Panc1 (cell line): ENCODE results near the gene C5. TPM values are rescaled to one million over a fixed set of nuclear protein-coding genes. Genes with fewer than 3 reads are reported as not detected.

Source experiments
- ATAC-seq: fragments of 200-7000 bp; cut with Tn5 transposase; 2 replicates; pipeline ENCODE4 v1.9.1; 2020; ENCODE audit warnings: mild to moderate bottlenecking, moderate library complexity
- BruUV-seq: library from RNA; stranded (reverse); fragments of 400-500 nt; replicated peaks from 2 replicates; lab custom pipeline; 2021; lab: Mats Ljungman, UMichigan
- CTCF ChIA-PET: fragments of 300-600 bp; sonication (Branson Sonifier 250); formaldehyde crosslinking; loops from one replicate; lab custom pipeline; 2022; ENCODE audit warnings: antibody characterized with exemption; lab: Charles Lee
- POLR2A ChIA-PET: fragments of 300-600 bp; sonication (Branson Sonifier 250); formaldehyde crosslinking; loops from one replicate; lab custom pipeline; 2022; ENCODE audit warnings: antibody characterized with exemption; lab: Charles Lee
- DNase-seq: peaks from one replicate; pipeline ENCODE4 v3.0.0-alpha.2; 2010; ENCODE audit warnings: low read depth, low spot score
- H3K27ac ChIP-seq: 2 replicates; pipeline ENCODE4 v1.5.1; 2011; ENCODE audit warnings: mild to moderate bottlenecking, low read length, inconsistent platforms
- H3K27me3 ChIP-seq: fragments of 200-500 bp; sonication (Bioruptor generic); 2 replicates; pipeline ENCODE4 v1.6.0; 2014; ENCODE audit warnings: low read length, inconsistent platforms; ENCODE audit not compliant: control insufficient read depth, insufficient read depth
- H3K36me3 ChIP-seq: fragments of 200-500 bp; sonication (Bioruptor generic); 2 replicates; pipeline ENCODE4 v1.5.1; 2014; ENCODE audit warnings: inconsistent platforms, mild to moderate bottlenecking, low read length, moderate library complexity; ENCODE audit not compliant: control insufficient read depth, insufficient read depth
- H3K4me1 ChIP-seq: 2 replicates; pipeline ENCODE4 v1.5.1; 2011; ENCODE audit warnings: inconsistent platforms, mild to moderate bottlenecking, low read length, moderate library complexity; ENCODE audit not compliant: control insufficient read depth, insufficient read depth
- H3K4me3 ChIP-seq, 2 experiments: 2 replicates each; pipeline ENCODE4 v1.5.1; 2011 to 2012; ENCODE audit warnings: low read depth in 2 of 2, low read length in 2 of 2, mild to moderate bottlenecking in 2 of 2, inconsistent platforms in 1 of 2, moderate library complexity in 1 of 2
- H3K9me3 ChIP-seq: fragments of 200-500 bp; sonication (Bioruptor generic); 2 replicates; pipeline ENCODE4 v1.5.1; 2014; ENCODE audit warnings: low read depth, mild to moderate bottlenecking, inconsistent platforms, low read length, moderate library complexity; ENCODE audit not compliant: control insufficient read depth, insufficient read depth
- CTCF ChIP-seq: fragments of 450-650 bp; IDR thresholded peaks from 2 replicates; pipeline ENCODE4 v1.5.1; 2017; ENCODE audit warnings: mild to moderate bottlenecking
- POLR2AphosphoS5 ChIP-seq: IDR thresholded peaks from 2 replicates; pipeline ENCODE4 v1.6.1; 2012; ENCODE audit warnings: mild to moderate bottlenecking, low read depth, low read length, moderate library complexity
- SIN3A ChIP-seq: IDR thresholded peaks from 2 replicates; pipeline ENCODE4 v1.6.1; 2012; ENCODE audit warnings: low read depth, mild to moderate bottlenecking, low read length, moderate library complexity, borderline replicate concordance; ENCODE audit not compliant: insufficient read depth
- TCF7L2 ChIP-seq: IDR thresholded peaks from 2 replicates; pipeline ENCODE4 v1.6.1; 2011; ENCODE audit warnings: mild to moderate bottlenecking, low read depth, low read length, inconsistent platforms
- in situ Hi-C: cut with HindIII; loops from 2 replicates; pipeline ENCODE4 v1.10.0; 2016; ENCODE audit warnings: low sequenced_read_pairs, low pct_unique_long_range_greater_than_20kb
- intact Hi-C: fragments of 100-400 bp; cut with micrococcal nuclease; formaldehyde crosslinking; loops from one replicate; pipeline ENCODE4 v1.10.0; 2022; ENCODE audit not compliant: unreplicated experiment
- total RNA-seq: library from RNA; stranded (reverse); gene quantifications from one replicate; pipeline ENCODE4 v1.2.1, GENCODE V29; 2021; ENCODE audit not compliant: unreplicated experiment
- TF ChIP-seq, protein P1 (sequence below), 2 experiments: IDR thresholded peaks; 2 replicates each; pipeline ENCODE4 v1.6.1; 2011 to 2012; ENCODE audit warnings: low read depth in 2 of 2, control low read depth in 1 of 2, low read length in 1 of 2, mild to moderate bottlenecking in 1 of 2, moderate library complexity in 1 of 2; ENCODE audit not compliant: insufficient read depth in 1 of 2

C5 gene
- total RNA-seq, 1 experiment from 2014 or later: 1.6 TPM

- no peaks in the 10 kb centered on the region for H3K9me3 ChIP-seq
- ATAC-seq: no peak
- in situ Hi-C loops: no loop called here
- H3K27me3 ChIP-seq: no peaks in the 10 kb centered on the region
- peaks cover 11% of the 10 kb centered on the region; the same call in 1 of the 2 replicates for H3K4me1 ChIP-seq
- no peaks in the 10 kb centered on the region for H3K36me3 ChIP-seq
- TF ChIP-seq POLR2AphosphoS5 (no peak), CTCF (no peak), TCF7L2 (no peak), SIN3A (no peak)
- TF ChIP-seq, protein P1, sequence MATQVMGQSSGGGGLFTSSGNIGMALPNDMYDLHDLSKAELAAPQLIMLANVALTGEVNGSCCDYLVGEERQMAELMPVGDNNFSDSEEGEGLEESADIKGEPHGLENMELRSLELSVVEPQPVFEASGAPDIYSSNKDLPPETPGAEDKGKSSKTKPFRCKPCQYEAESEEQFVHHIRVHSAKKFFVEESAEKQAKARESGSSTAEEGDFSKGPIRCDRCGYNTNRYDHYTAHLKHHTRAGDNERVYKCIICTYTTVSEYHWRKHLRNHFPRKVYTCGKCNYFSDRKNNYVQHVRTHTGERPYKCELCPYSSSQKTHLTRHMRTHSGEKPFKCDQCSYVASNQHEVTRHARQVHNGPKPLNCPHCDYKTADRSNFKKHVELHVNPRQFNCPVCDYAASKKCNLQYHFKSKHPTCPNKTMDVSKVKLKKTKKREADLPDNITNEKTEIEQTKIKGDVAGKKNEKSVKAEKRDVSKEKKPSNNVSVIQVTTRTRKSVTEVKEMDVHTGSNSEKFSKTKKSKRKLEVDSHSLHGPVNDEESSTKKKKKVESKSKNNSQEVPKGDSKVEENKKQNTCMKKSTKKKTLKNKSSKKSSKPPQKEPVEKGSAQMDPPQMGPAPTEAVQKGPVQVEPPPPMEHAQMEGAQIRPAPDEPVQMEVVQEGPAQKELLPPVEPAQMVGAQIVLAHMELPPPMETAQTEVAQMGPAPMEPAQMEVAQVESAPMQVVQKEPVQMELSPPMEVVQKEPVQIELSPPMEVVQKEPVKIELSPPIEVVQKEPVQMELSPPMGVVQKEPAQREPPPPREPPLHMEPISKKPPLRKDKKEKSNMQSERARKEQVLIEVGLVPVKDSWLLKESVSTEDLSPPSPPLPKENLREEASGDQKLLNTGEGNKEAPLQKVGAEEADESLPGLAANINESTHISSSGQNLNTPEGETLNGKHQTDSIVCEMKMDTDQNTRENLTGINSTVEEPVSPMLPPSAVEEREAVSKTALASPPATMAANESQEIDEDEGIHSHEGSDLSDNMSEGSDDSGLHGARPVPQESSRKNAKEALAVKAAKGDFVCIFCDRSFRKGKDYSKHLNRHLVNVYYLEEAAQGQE (IDR thresholded peaks at IDR 0.05; ENCODE audit: insufficient read depth in 1 of 2, low read depth in 2 of 2, low read length in 1 of 2): no peak
- H3K27ac ChIP-seq: no peak overlapping the region; the same call in 1 of the 2 replicates
- POLR2A ChIA-PET: no interaction called here
- H3K4me3 ChIP-seq: no peak overlapping the region
- no TSS peak for BruUV-seq
- CTCF ChIA-PET: no interaction called here
- no peak for DNase-seq
- intact Hi-C loops: loop anchor here (5.0 kb wide), 1 partner anchor 50 kb away; the partner anchor contains the start of gene PHF19
These were observed 122.6 kb downstream of the C5 start for GRCh38 chr9:120927269-120928014.

DNA sequence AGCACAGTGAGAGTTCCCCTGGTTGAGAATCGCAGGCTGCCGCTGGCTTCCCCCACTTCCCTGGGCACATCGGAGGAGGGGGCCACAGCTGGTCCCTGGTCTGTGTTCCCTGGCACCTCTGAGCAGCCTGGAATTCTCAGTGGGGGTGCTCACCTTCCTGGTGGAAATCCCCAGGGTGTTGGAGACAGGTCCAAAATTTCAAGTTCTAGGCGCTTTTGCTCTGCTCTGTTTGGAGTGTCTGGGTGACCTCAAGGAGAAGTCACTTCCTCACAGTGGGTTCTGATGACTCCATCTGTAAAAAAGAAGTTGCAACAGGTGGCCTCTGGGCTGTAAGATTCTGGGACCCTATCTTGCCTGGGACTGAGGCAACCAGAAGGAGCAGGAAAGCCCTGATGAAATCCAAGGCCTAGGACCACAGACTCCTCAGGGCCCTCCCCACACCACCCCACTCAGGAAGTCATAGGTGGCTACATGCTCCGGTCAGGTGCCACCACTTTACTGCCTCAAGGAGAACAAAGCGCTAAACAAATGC is 123.6 kb downstream of the C5 start, which contains the start of gene TRAF1:
Gene TRAF1 (minus strand): TSS at position 400 of the 532 bp plus-strand sequence. CDS start 721 bp downstream, outside the sequence.
- POLR2A ChIA-PET: no interaction called here
- DNase-seq (no peak), ATAC-seq (peak; percentile 9; the same call in 1 of the 2 replicates)
- Histone ChIP-seq H3K4me1 (peaks cover 11% of the 10 kb centered on the region; the same call in 1 of the 2 replicates), H3K36me3 (no peaks in the 10 kb centered on the region), H3K4me3 (0 out of 4 replicates have a peak within 1 kb of the TSS, but pooled peaks of 1 of the 2 experiments have one; percentile 1), H3K9me3 (no peaks in the 10 kb centered on the region), H3K27ac (no peak within 1 kb of the TSS; the same call in 1 of the 2 replicates), H3K27me3 (no peaks in the 10 kb centered on the region)
- intact Hi-C loops (loop anchor here (5.0 kb wide), 1 partner anchor 49 kb away; the partner anchor contains the start of gene PHF19), in situ Hi-C loops (no loop called here)
- TF ChIP-seq SIN3A: no peak
- TF ChIP-seq, protein P1 (IDR thresholded peaks at IDR 0.05; ENCODE audit: insufficient read depth in 1 of 2, low read depth in 2 of 2, low read length in 1 of 2): no peak
- TF ChIP-seq CTCF: no peak
- no peak for TF ChIP-seq TCF7L2
- TF ChIP-seq POLR2AphosphoS5: no peak
- BruUV-seq: no TSS peak
- CTCF ChIA-PET: no interaction called here
